WERI-Rb-1 (cell line): ENCODE data around the gene ROM1.
"Not testable (repeated sequence)": the region's sequence is repeated elsewhere in the genome, so short reads cannot be mapped to it uniquely, and the experiment has no call there.

Experiments used
- DNase-seq: peaks from one replicate; pipeline ENCODE4 v3.0.0-alpha.2; 2020
- H3K27ac ChIP-seq: fragments of 250-450 bp; sonication (Bioruptor Pico); 2 replicates; pipeline ENCODE4 v1.5.1; 2020; ENCODE audit warnings: mild to moderate bottlenecking, moderate library complexity
- H3K27me3 ChIP-seq: fragments of 250-450 bp; sonication (Bioruptor Pico); 2 replicates; pipeline ENCODE4 v1.5.1; 2021; ENCODE audit warnings: mild to moderate bottlenecking, low read depth, moderate library complexity; ENCODE audit not compliant: insufficient read depth, severe bottlenecking
- H3K36me3 ChIP-seq: fragments of 250-450 bp; sonication (Bioruptor Pico); 2 replicates; pipeline ENCODE4 v1.5.1; 2020; ENCODE audit warnings: mild to moderate bottlenecking, moderate library complexity
- H3K4me3 ChIP-seq: 2 replicates; pipeline ENCODE4 v1.5.1; 2011; ENCODE audit warnings: low read depth, mild to moderate bottlenecking, control low read depth, low read length
- H3K9me3 ChIP-seq: fragments of 250-450 bp; sonication (Bioruptor Pico); 2 replicates; pipeline ENCODE4 v1.5.1; 2021; ENCODE audit warnings: mild to moderate bottlenecking, moderate library complexity; ENCODE audit not compliant: severe bottlenecking
- CTCF ChIP-seq: IDR thresholded peaks from 2 replicates; pipeline ENCODE4 v1.5.1; 2011; ENCODE audit warnings: low read depth, mild to moderate bottlenecking, control low read depth, inconsistent platforms, low read length

ROM1 gene

GRCh38 chr11:62575837-62576236 is 37.2 kb upstream of the ROM1 start:
- DNase-seq: no peak
- H3K27me3 ChIP-seq: no peaks in the 10 kb centered on the region
- no peak overlapping the region for H3K4me3 ChIP-seq
- peaks cover 68% of the 10 kb centered on the region for H3K36me3 ChIP-seq
- peak overlapping the region; percentile 91 for H3K27ac ChIP-seq
- H3K9me3 ChIP-seq: no peaks in the 10 kb centered on the region
- no peak for TF ChIP-seq CTCF

GRCh38 chr11:62577046-62577714 is 35.9 kb upstream of the ROM1 start:
- no peaks in the 10 kb centered on the region for H3K9me3 ChIP-seq
- no peak overlapping the region for H3K4me3 ChIP-seq
- H3K27ac ChIP-seq: peak overlapping the region; percentile 23; the same call in 1 of the 2 replicates
- H3K36me3 ChIP-seq: peaks cover 61% of the 10 kb centered on the region
- no peak for TF ChIP-seq CTCF
- no peak for DNase-seq
- no peaks in the 10 kb centered on the region for H3K27me3 ChIP-seq

GRCh38 chr11:62578541-62578940 is 34.5 kb upstream of the ROM1 start:
- H3K27ac ChIP-seq: no peak overlapping the region
- H3K27me3 ChIP-seq: no peaks in the 10 kb centered on the region
- DNase-seq: no peak
- H3K36me3 ChIP-seq: peaks cover 50% of the 10 kb centered on the region
- no peaks in the 10 kb centered on the region for H3K9me3 ChIP-seq
- no peak for TF ChIP-seq CTCF
- H3K4me3 ChIP-seq: no peak overlapping the region

GRCh38 chr11:62579252-62579651 is 33.8 kb upstream of the ROM1 start:
- no peak overlapping the region for H3K4me3 ChIP-seq
- no peak overlapping the region for H3K27ac ChIP-seq
- H3K36me3 ChIP-seq: peaks cover 50% of the 10 kb centered on the region
- H3K9me3 ChIP-seq: no peaks in the 10 kb centered on the region
- TF ChIP-seq CTCF: no peak
- no peak for DNase-seq
- no peaks in the 10 kb centered on the region for H3K27me3 ChIP-seq

GRCh38 chr11:62580959-62581715 is 31.9 kb upstream of the ROM1 start:
- H3K36me3 ChIP-seq: peaks cover 56% of the 10 kb centered on the region
- no peak for TF ChIP-seq CTCF
- no peak for DNase-seq
- no peaks in the 10 kb centered on the region for H3K27me3 ChIP-seq
- H3K4me3 ChIP-seq: no peak overlapping the region
- no peak overlapping the region for H3K27ac ChIP-seq
- H3K9me3 ChIP-seq: no peaks in the 10 kb centered on the region

GRCh38 chr11:62581735-62582134 is 31.3 kb upstream of the ROM1 start:
- not testable (repeated sequence) for H3K9me3 ChIP-seq, H3K4me3 ChIP-seq, DNase-seq, H3K27me3 ChIP-seq, H3K27ac ChIP-seq
- H3K36me3 ChIP-seq: peaks cover 56% of the 10 kb centered on the region

- H3K27me3 ChIP-seq, H3K27ac ChIP-seq, DNase-seq, H3K9me3 ChIP-seq, H3K4me3 ChIP-seq: not testable (repeated sequence)
- peaks cover 45% of the 10 kb centered on the region for H3K36me3 ChIP-seq
Observed at GRCh38 chr11:62585356-62585755, 27.7 kb upstream of the ROM1 start.
